Retinal pigment epithelial cell (primary cell): Measurements from ENCODE around the gene SCNN1A.

Source experiments
- DNase-seq: peaks from one replicate; pipeline ENCODE4 v3.0.0-alpha.2; 2010; ENCODE audit warnings: low read depth
- H3K4me3 ChIP-seq: 2 replicates; pipeline ENCODE4 v1.5.1; 2011; ENCODE audit warnings: mild to moderate bottlenecking, low read length, control low read depth, moderate library complexity
- TF ChIP-seq, protein P1 (sequence below): conservative IDR thresholded peaks from 2 replicates; pipeline ENCODE4 v1.5.1; 2011; ENCODE audit warnings: low read depth, low read length, control low read depth, inconsistent platforms

Gene SCNN1A

DNA sequence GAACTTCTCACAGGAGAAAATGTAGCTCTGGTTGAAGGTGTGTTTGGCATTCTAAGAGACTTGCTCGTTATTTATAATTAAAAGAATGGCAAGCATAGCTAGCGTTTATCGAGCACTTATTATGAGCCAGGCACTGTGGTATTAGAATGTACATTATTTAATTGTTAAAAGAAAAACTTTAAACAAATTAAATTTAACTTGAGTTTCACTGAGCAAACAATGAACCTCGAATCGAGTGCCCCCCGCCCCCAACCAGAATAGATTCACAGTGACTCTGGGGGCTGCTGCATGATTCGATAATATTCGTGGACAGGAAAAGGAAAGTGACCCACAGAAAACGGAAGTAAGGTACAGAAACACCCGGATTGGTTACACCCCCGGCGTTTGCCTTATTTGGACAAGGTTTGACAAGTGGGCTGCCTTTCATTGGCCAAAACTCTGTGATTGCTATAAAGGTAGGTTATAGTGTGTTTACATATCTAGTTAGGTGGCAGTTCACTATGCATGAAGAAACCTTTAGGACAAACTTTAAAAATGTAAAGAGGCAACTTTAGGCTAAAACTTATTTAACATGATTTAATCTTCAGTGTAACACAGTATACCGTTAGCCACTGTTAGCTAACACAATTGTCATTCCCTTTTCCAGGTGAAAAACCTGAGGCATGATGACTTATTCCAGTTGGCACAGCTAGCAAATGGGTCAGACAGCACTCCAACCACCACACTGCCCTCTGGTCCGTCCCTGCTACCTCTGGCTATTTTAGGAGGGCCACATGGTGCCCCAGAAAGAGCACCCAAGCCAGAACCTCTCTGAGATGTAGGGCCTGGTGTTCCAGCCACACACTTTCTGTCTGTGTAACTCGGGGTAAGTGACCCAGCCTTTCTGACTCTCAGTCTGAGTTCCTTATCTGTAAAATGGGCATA, 7.1 kb downstream of the SCNN1A start:
- no peak for DNase-seq
- TF ChIP-seq, protein P1, sequence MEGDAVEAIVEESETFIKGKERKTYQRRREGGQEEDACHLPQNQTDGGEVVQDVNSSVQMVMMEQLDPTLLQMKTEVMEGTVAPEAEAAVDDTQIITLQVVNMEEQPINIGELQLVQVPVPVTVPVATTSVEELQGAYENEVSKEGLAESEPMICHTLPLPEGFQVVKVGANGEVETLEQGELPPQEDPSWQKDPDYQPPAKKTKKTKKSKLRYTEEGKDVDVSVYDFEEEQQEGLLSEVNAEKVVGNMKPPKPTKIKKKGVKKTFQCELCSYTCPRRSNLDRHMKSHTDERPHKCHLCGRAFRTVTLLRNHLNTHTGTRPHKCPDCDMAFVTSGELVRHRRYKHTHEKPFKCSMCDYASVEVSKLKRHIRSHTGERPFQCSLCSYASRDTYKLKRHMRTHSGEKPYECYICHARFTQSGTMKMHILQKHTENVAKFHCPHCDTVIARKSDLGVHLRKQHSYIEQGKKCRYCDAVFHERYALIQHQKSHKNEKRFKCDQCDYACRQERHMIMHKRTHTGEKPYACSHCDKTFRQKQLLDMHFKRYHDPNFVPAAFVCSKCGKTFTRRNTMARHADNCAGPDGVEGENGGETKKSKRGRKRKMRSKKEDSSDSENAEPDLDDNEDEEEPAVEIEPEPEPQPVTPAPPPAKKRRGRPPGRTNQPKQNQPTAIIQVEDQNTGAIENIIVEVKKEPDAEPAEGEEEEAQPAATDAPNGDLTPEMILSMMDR, result no peak
- H3K4me3 ChIP-seq, result no peak overlapping the region

DNA sequence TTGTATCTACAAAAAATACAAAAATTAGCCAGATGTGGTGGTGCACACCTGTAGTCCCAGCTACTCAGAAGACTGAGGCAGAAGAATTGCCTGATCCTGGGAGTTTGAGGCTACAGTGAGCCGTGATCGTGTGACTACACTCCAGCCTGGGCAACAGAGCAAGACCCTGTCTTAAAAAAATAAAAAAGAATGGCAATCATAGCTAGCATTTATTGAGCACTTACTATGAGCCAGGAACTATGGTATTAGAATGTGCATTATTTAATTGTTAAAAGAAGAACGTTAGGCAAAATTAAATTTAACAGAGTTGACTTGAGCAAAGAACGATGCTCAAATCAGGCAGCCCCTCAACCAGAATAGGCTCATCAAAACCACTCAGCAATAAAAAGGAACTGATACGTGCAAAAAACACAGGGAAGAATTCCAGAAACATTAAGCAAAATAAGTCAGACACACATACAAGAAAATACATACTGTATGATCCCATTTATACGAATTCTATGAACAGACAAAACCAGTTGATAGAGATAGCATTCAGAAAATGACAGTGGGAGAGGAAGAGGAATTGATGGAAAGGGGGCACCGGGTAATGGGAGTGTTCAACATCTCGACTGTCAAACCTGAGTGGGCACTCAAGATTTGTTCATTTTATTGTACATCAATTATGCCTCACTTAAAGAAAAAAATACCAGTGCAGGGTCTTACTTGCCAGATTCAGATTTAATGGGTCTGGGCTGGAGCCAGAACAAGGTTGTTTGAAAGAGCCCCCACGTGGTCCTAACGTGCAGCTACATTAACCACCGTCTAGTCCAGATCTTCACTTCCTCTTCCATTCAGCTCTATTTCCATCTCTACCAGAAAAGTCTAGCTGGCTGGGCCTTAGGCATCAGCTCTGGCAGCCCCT, 8.0 kb downstream of the SCNN1A start:
- H3K4me3 ChIP-seq, result no peak overlapping the region
- no peak for DNase-seq

DNA sequence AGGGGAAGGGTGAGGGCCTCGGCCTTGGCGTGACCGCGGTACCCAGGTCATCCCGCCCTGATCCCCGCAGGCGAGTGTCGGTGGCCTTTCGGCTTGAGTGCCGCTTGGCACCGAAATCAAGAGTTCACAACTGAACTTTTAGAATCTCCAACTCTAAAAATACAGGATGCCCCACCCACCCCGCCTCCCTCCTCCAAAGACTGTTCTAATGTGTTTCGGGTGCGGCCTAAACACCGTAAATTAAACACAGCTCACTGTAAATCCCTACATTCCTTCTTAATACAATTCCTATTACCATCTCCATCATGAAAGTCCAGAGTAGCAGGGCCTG, 11.4 kb downstream of the SCNN1A start:
- TF ChIP-seq, protein P1, result no peak
- DNase-seq, result no peak
- peak overlapping the region; percentile 51 for H3K4me3 ChIP-seq

More for the DNA sequence above, 8.0 kb downstream of the SCNN1A start:
- TF ChIP-seq, protein P1, result peak; percentile 28

DNA sequence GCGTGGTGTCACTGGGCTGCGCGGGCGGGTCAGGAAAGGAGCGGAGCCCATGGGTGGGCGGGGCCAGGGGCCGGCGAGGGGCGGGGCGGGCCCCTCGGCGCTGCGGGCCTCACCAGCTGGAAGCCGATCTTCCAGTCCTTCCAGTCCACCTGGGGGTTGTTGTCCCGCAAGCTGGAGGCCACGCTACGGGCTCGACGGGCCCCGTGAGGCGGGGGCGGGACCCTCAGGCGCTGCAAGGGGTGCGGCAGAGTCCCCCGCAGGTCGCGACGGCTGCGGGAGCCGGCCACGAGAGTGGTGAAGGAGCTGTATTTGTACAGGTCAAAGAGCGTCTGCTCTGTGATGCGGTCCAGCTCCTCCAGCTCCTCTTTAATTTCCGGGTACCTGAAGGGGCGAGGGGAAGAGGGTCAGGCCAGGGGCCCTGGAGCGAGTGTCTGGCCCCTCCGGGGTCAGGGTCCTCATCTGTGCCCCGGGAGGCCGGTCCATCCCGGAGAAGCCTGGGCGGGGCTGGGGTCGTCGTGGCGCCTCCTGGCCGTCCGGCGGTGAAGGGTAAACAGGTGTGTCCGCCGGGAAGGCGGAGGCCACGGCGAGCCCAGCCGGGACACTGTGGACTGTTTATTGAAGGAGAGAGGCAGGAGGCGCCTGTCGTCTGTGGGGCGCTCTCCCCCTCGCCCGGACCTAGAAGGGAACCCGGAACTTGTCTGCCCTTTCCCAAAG, 11.9 kb downstream of the SCNN1A start:
- TF ChIP-seq, protein P1, result no peak
- peak overlapping the region; percentile 51 for H3K4me3 ChIP-seq
- DNase-seq, result no peak

DNA sequence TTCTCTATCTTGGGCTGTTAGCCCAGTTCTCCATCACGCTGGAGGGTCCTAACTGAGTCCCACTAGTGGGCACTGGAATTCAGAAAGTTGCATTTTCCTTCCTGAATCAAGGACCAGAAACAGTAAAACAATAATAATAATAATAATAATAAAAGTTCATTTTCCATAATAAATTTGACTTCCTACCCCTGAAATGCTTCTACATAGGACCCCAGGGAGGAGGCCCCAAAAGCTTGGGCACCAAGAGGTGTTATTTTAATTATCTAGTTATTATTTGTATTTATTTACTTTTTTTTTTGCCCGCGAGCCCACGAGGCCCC, 12.4 kb downstream of the SCNN1A start:
- H3K4me3 ChIP-seq, result peak overlapping the region; percentile 34
- DNase-seq, result no peak
- TF ChIP-seq, protein P1, result no peak

DNA sequence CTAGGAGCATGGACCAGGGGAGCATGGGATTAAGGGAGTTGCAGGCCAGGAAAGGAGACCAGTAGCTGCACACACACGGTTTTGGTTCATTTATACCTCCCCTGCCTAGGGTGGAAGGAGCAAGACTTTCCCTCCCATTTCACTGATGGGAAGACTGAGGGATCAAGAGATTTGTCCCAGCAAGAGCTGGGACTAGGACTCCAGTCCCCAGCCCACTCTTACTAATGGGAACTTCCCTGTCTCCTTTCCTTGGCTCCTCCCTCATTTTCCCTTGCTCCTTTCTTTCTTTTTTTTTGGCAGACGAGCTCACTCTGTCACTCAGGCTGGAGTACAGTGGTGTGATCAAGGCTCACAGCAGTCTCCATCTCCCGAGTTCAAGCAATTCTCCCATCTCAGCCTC, 13.0 kb downstream of the SCNN1A start:
- DNase-seq, result no peak
- no peak overlapping the region for H3K4me3 ChIP-seq

More for the DNA sequence above, 13.0 kb downstream of the SCNN1A start:
- TF ChIP-seq, protein P1, result no peak
